ENCODE measurements around the gene TLR5. TPM values are rescaled to one million over a fixed set of nuclear protein-coding genes. Genes with fewer than 3 reads are reported as not detected.

Gene TLR5
- total and polyA plus RNA-seq, 7 donors: 0.20 to 3.1 (median 0.80) TPM

GRCh38 chr1:223075834-223076233 lies 67.2 kb downstream of the TLR5 start:
- no peaks in the 10 kb centered on the region for H3K27me3 ChIP-seq (ENCODE audit: insufficient read depth in 3 of 3, low read length in 2 of 3)
- TF ChIP-seq, protein P1, sequence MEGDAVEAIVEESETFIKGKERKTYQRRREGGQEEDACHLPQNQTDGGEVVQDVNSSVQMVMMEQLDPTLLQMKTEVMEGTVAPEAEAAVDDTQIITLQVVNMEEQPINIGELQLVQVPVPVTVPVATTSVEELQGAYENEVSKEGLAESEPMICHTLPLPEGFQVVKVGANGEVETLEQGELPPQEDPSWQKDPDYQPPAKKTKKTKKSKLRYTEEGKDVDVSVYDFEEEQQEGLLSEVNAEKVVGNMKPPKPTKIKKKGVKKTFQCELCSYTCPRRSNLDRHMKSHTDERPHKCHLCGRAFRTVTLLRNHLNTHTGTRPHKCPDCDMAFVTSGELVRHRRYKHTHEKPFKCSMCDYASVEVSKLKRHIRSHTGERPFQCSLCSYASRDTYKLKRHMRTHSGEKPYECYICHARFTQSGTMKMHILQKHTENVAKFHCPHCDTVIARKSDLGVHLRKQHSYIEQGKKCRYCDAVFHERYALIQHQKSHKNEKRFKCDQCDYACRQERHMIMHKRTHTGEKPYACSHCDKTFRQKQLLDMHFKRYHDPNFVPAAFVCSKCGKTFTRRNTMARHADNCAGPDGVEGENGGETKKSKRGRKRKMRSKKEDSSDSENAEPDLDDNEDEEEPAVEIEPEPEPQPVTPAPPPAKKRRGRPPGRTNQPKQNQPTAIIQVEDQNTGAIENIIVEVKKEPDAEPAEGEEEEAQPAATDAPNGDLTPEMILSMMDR (IDR thresholded peaks at IDR 0.05): no peak
- DNase-seq: no peak
- no peaks in the 10 kb centered on the region for H3K9me3 ChIP-seq
- no peak overlapping the region for H3K4me3 ChIP-seq
- intact Hi-C loops (cut with DNase I): no loop called here
- peaks cover 3% of the 10 kb centered on the region for H3K4me1 ChIP-seq
- no peak overlapping the region for H3K27ac ChIP-seq
- no peaks in the 10 kb centered on the region for H3K36me3 ChIP-seq (ENCODE audit: insufficient read depth in 1 of 2, low read depth in 1 of 2)
- no peak for ATAC-seq
- 88 to 89% (median 89%) methylated on average over 3 of the region's 3 CpGs for WGBS, 3 donors

GRCh38 chr1:223074445-223075300 lies 68.4 kb downstream of the TLR5 start:
- Histone ChIP-seq H3K4me1 (peaks cover 3% of the 10 kb centered on the region), H3K4me3 (no peak overlapping the region), H3K27ac (no peak overlapping the region), H3K27me3 (ENCODE audit: insufficient read depth in 3 of 3, low read length in 2 of 3) (no peaks in the 10 kb centered on the region), H3K9me3 (no peaks in the 10 kb centered on the region), H3K36me3 (ENCODE audit: insufficient read depth in 1 of 2, low read depth in 1 of 2) (no peaks in the 10 kb centered on the region)
- WGBS, 3 donors: 58 to 61% (median 59%) methylated on average over 10 of the region's 10 CpGs
- TF ChIP-seq, protein P1 (IDR thresholded peaks at IDR 0.05): no peak
- no peak for DNase-seq
- peak in 1 of 4 donors; percentile 51 for ATAC-seq
- intact Hi-C loops (cut with DNase I): no loop called here

- no peak for DNase-seq
- 69 to 84% (median 71%) methylated on average over 4 of the region's 4 CpGs for WGBS, 3 donors
- Histone ChIP-seq H3K4me3 (no peak overlapping the region), H3K27ac (no peak overlapping the region), H3K4me1 (no peaks in the 10 kb centered on the region), H3K9me3 (no peaks in the 10 kb centered on the region), H3K36me3 (ENCODE audit: insufficient read depth in 1 of 2, low read depth in 1 of 2) (no peaks in the 10 kb centered on the region), H3K27me3 (ENCODE audit: insufficient read depth in 3 of 3, low read length in 2 of 3) (no peaks in the 10 kb centered on the region)
- TF ChIP-seq, protein P1 (IDR thresholded peaks at IDR 0.05): no peak
- no peak for ATAC-seq
- intact Hi-C loops (cut with DNase I): no loop called here
These were observed 74.0 kb downstream of the TLR5 start for GRCh38 chr1:223068900-223069665.

DNA sequence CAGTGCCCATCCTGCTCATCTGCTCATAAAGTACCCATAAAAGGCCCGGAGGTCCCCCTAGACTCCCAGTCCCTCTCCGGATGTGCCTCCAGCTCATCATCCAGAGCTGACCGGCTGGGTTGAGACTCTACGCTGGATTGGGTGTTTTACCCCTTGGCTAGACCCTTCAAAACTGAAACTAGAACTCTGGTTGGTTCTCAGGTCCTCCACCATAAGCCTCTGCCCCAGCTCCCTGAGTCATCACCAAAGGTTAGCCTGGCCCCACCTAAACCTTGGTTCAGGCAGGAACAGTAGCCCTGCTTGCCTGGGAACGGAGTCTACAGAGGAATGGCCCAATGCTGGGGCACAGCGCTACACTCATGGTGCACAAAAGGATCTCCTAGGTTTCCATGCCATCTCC lies 75.1 kb downstream of the TLR5 start:
- H3K36me3 ChIP-seq (ENCODE audit: insufficient read depth in 1 of 2, low read depth in 1 of 2): no peaks in the 10 kb centered on the region
- H3K27me3 ChIP-seq (ENCODE audit: insufficient read depth in 3 of 3, low read length in 2 of 3): no peaks in the 10 kb centered on the region
- DNase-seq (no peak), ATAC-seq (no peak)
- no peaks in the 10 kb centered on the region for H3K9me3 ChIP-seq
- intact Hi-C loops (cut with DNase I): no loop called here
- H3K4me1 ChIP-seq: no peaks in the 10 kb centered on the region
- WGBS, 3 donors: 95 to 99% (median 97%) methylated on average over 6 of the region's 6 CpGs
- TF ChIP-seq, protein P1 (IDR thresholded peaks at IDR 0.05): no peak
- no peak overlapping the region for H3K27ac ChIP-seq
- no peak overlapping the region for H3K4me3 ChIP-seq

Measured in psoas muscle (tissue), 8 donors.